Esophagus squamous epithelium (tissue), 5 donors: ENCODE results near the gene RHOG. TPM values are rescaled to one million over a fixed set of nuclear protein-coding genes. Genes with fewer than 3 reads are reported as not detected.

ENCODE experiments used
- DNase-seq: peaks from one replicate; lab custom pipeline; 2025; lab: John Stamatoyannopoulos, UW
- H3K27ac ChIP-seq, 4 donors: fragments of 200-600 bp; sonication (generic); one replicate each; pipeline ENCODE4 v1.5.1; 2016 to 2019; ENCODE audit warnings: mild to moderate bottlenecking in 1 of 4
- H3K27me3 ChIP-seq, 4 donors: fragments of 200-600 bp; sonication (generic); 1 replicate in 3 of 4; 2 replicates in 1 of 4; pipeline versions ENCODE4 v1.5.1 to v1.6.0; 2017 to 2021; ENCODE audit warnings: antibody characterized with exemption in 1 of 4
- H3K36me3 ChIP-seq, 3 donors: fragments of 200-600 bp; sonication (generic); one replicate each; pipeline ENCODE4 v1.5.1; 2016 to 2019
- H3K4me1 ChIP-seq, 3 donors: fragments of 200-600 bp; sonication (generic); one replicate each; pipeline ENCODE4 v1.5.1; 2017 to 2019
- H3K4me3 ChIP-seq, 4 donors: fragments of 200-600 bp; sonication (generic); 1 replicate in 3 of 4; 2 replicates in 1 of 4; pipeline ENCODE4 v1.5.1; 2016 to 2019; ENCODE audit warnings: mild to moderate bottlenecking in 2 of 4, moderate library complexity in 1 of 4
- H3K9me3 ChIP-seq, 3 donors: fragments of 200-600 bp; sonication (generic); one replicate each; pipeline ENCODE4 v1.5.1; 2016 to 2019
- POLR2A ChIP-seq, 4 donors: fragments of 450-650 bp; IDR thresholded peaks; one replicate each; pipeline ENCODE4 v1.6.1; 2017; ENCODE audit warnings: antibody characterized with exemption in 4 of 4, mild to moderate bottlenecking in 4 of 4, moderate library complexity in 3 of 4
- WGBS, 2 donors: methylation state at CpG; one replicate each; pipeline ENCODE4 v1.1.5; 2018; 5-methylcytosine and 5-hydroxymethylcytosine counted together
- intact Hi-C: fragments of 100-400 bp; cut with DNase I; formaldehyde crosslinking; loops from one replicate; pipeline ENCODE4 v1.15.0; 2022
- total RNA-seq, 4 donors: library from RNA; depleted of rRNA; stranded (reverse); fragments of >200 nt; gene quantifications; one replicate each; pipeline ENCODE4 v1.1.0, GENCODE V29; 2016
- TF ChIP-seq, protein P1 (sequence below), 6 experiments: fragments of 450-650 bp in 4 of 6; fragments of 200-600 bp in 2 of 6; sonication (generic) in 2 of 6; IDR thresholded peaks; one replicate each; pipeline ENCODE4 v1.5.1; 2016 to 2019; ENCODE audit warnings: antibody characterized with exemption in 6 of 6, mild to moderate bottlenecking in 4 of 6, moderate library complexity in 4 of 6
- donor health status: DM: yes; HTN: yes; CAD: no.

RHOG gene
- total RNA-seq, 4 donors from 2014 or later = 51.6 to 84.5 (median 72.7) TPM

DNA sequence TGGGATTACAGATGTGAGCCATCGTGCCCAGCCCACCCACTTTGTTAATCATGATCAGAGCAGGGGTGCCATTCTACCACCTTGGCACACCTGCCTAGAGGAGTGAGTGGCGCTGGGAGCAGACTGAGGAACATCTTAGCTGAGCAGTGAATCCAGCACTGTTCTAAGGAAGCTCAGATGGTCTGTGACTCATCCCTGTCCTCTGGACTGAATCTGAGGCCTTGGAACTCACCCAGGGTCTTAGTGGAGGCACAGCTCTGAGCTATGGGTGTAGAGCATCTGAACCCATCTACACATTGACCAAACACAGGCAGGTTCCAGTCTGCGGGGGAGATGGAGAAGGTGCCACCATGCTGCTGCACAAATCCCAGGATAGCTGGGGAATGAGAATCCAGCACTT, 17.5 kb downstream of the RHOG start:
- TF ChIP-seq, protein P1, sequence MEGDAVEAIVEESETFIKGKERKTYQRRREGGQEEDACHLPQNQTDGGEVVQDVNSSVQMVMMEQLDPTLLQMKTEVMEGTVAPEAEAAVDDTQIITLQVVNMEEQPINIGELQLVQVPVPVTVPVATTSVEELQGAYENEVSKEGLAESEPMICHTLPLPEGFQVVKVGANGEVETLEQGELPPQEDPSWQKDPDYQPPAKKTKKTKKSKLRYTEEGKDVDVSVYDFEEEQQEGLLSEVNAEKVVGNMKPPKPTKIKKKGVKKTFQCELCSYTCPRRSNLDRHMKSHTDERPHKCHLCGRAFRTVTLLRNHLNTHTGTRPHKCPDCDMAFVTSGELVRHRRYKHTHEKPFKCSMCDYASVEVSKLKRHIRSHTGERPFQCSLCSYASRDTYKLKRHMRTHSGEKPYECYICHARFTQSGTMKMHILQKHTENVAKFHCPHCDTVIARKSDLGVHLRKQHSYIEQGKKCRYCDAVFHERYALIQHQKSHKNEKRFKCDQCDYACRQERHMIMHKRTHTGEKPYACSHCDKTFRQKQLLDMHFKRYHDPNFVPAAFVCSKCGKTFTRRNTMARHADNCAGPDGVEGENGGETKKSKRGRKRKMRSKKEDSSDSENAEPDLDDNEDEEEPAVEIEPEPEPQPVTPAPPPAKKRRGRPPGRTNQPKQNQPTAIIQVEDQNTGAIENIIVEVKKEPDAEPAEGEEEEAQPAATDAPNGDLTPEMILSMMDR (IDR thresholded peaks at IDR 0.05) = no peak
- no peak for TF ChIP-seq POLR2A (IDR thresholded peaks at IDR 0.05)
- no peak overlapping the region for H3K4me3 ChIP-seq
- H3K9me3 ChIP-seq = no peaks in the 10 kb centered on the region
- no peak for DNase-seq
- peaks cover 4 to 47% (median 26%) of the 10 kb centered on the region in 3 donors for H3K36me3 ChIP-seq
- H3K27me3 ChIP-seq = no peaks in the 10 kb centered on the region
- 100% methylated on average over 1 of the region's 3 CpGs for WGBS, 2 donors
- intact Hi-C loops = no loop called here
- H3K27ac ChIP-seq = no peak overlapping the region
- H3K4me1 ChIP-seq = peaks cover 0 to 17% (median 0%) of the 10 kb centered on the region in 3 donors

DNA sequence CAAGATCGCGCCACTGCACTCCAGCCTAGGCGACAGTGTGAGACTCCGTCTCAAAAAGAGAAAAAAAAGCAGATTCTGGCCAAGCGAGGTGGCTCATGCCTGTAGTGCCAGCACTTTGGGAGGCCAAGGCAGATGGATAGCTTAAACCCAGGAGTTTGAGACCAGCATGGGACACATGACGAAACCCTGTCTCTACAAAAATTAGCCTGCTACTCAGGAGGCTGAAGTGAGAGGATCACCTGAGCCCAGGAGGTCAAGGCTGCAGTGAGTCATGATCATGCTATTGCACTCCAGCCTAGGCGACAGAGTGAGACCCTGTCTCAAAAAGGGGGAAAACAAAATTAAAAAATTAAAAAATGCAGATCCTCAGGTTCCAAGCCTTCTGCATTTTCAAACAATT, 18.4 kb downstream of the RHOG start:
- DNase-seq = no peak
- intact Hi-C loops = no loop called here
- H3K4me3 ChIP-seq = no peak overlapping the region
- no peak overlapping the region for H3K27ac ChIP-seq
- H3K36me3 ChIP-seq = peaks cover under 1 to 44% (median 17%) of the 10 kb centered on the region in 3 donors
- no peaks in the 10 kb centered on the region for H3K9me3 ChIP-seq
- no peak for TF ChIP-seq POLR2A (IDR thresholded peaks at IDR 0.05)
- TF ChIP-seq, protein P1 (IDR thresholded peaks at IDR 0.05) = no peak
- no peaks in the 10 kb centered on the region for H3K27me3 ChIP-seq
- peaks cover 0 to 18% (median 0%) of the 10 kb centered on the region in 3 donors for H3K4me1 ChIP-seq
- 97 to 99% methylated on average over 5 to 7 of the region's 7 CpGs for WGBS, 2 donors

DNA sequence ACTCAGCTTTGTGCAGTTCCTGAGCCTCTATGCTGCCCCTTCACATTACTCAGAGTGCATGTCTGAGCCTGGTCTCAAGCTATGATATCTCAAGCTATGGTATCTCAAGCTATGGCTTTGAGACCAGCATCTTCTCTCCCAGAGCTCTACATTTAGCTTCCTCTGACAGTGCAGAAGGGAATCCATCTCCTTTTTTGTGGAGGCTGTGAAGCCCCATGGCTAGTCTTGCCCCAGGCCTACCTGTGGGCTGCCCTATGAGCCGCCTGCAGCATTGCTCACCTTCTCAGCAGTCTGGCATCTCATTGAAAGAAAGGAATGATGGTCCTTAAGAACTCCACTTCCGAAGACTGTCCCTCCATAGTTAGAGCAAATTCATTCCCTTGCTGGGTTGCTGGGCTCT, 19.8 kb downstream of the RHOG start:
- Histone ChIP-seq H3K4me1 (peaks cover 0 to 31% (median 0%) of the 10 kb centered on the region in 3 donors), H3K27me3 (no peaks in the 10 kb centered on the region), H3K27ac (no peak overlapping the region), H3K4me3 (no peak overlapping the region), H3K36me3 (peaks cover 0 to 33% (median 3%) of the 10 kb centered on the region in 3 donors), H3K9me3 (no peaks in the 10 kb centered on the region)
- DNase-seq = no peak
- no peak for TF ChIP-seq POLR2A (IDR thresholded peaks at IDR 0.05)
- TF ChIP-seq, protein P1 (IDR thresholded peaks at IDR 0.05) = no peak
- WGBS, 2 donors = 92 to 94% methylated on average over 2 of the region's 2 CpGs
- intact Hi-C loops = no loop called here

DNA sequence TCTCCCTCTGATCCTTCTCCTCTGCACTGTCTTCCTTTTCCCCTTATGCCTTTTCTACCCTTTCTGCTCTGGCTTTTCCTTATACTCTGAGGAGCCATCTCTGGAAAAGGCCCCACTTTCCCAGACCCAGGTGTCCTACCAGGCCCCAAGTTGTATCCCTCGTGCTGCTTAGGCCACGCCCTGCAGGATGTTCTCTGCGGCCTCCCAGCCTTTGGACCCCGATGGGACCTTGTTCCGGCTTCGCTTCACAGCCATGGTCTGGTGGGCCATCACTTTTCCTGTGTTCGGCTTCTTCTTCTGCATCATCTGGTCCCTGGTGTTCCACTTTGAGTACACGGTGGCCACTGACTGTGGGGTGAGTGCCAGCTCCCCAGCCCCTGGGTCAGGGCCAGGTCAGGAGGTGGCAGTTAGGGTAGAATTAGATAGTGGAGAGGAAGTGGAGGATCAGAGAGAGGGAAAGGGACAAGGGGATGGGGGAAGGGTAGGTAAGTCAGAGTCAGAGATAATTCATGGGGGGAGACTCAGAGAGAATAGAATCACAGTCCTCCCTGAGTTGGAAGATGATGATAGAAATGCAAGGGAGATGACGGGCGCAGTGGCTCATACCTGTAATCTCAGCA, 23.5 kb downstream of the RHOG start:
- intact Hi-C loops = no loop called here
- TF ChIP-seq, protein P1 (IDR thresholded peaks at IDR 0.05) = no peak
- no peak for TF ChIP-seq POLR2A (IDR thresholded peaks at IDR 0.05)
- H3K36me3 ChIP-seq = peaks cover 0 to 15% (median 0%) of the 10 kb centered on the region in 3 donors
- H3K4me1 ChIP-seq = peaks cover 0 to 26% (median 0%) of the 10 kb centered on the region in 3 donors
- no peak overlapping the region for H3K4me3 ChIP-seq
- WGBS, 2 donors = 88 to 91% methylated on average over 8 to 10 of the region's 10 CpGs
- H3K27ac ChIP-seq = peak overlapping the region in 1 of 4 donors; percentile 21
- no peaks in the 10 kb centered on the region for H3K9me3 ChIP-seq
- no peak for DNase-seq
- H3K27me3 ChIP-seq = no peaks in the 10 kb centered on the region

DNA sequence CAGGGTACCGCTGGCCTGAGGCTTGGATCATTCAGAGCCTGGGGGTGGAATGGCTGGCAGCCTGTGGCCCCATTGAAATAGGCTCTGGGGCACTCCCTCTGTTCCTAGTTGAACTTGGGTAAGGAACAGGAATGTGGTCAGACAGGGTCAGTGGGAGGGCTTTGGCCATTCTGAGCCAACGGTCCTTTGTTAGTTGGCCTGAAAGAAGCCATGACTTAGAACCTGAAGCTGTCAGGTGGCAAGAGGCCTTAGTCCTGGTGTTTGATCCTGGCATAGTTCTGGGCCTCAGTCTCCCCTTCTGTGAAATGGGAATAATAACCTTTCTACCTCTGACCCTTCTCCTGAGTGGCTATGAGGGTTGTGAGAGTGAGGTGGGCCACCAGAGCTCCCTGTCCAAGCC, 24.1 kb downstream of the RHOG start:
- DNase-seq = no peak
- Histone ChIP-seq H3K27ac (peak overlapping the region in 1 of 4 donors; percentile 21), H3K4me1 (peaks cover 0 to 26% (median 0%) of the 10 kb centered on the region in 3 donors), H3K9me3 (no peaks in the 10 kb centered on the region), H3K4me3 (no peak overlapping the region), H3K36me3 (peaks cover 0 to 15% (median 0%) of the 10 kb centered on the region in 3 donors), H3K27me3 (no peaks in the 10 kb centered on the region)
- no peak for TF ChIP-seq POLR2A (IDR thresholded peaks at IDR 0.05)
- TF ChIP-seq, protein P1 (IDR thresholded peaks at IDR 0.05) = no peak
- 80 to 100% methylated on average over 1 to 2 of the region's 2 CpGs for WGBS, 2 donors
- intact Hi-C loops = no loop called here
